Measurements from ENCODE around the gene AKT2.

AKT2 gene

GRCh38 chr19:40184273-40184672, 100.9 kb downstream of the AKT2 start:
- no peak for DNase-seq (ENCODE audit: low spot score)
